Stimulated activated CD4-positive, alpha-beta T cell treated with anti-CD3 and anti-CD28 coated beads, TNF-alpha, amount 100 ng/mL, for 48 hours (primary cell): ENCODE results near the gene TSEN34.
A peak's percentile ranks its signal among the peaks of the same experiment; 100 is the strongest.

Experiments used
- DNase-seq, 3 donors: peaks; one replicate each; pipeline ENCODE4 v3.0.0-alpha.2; 2020; ENCODE audit warnings: low read depth in 3 of 3

Gene TSEN34

DNA sequence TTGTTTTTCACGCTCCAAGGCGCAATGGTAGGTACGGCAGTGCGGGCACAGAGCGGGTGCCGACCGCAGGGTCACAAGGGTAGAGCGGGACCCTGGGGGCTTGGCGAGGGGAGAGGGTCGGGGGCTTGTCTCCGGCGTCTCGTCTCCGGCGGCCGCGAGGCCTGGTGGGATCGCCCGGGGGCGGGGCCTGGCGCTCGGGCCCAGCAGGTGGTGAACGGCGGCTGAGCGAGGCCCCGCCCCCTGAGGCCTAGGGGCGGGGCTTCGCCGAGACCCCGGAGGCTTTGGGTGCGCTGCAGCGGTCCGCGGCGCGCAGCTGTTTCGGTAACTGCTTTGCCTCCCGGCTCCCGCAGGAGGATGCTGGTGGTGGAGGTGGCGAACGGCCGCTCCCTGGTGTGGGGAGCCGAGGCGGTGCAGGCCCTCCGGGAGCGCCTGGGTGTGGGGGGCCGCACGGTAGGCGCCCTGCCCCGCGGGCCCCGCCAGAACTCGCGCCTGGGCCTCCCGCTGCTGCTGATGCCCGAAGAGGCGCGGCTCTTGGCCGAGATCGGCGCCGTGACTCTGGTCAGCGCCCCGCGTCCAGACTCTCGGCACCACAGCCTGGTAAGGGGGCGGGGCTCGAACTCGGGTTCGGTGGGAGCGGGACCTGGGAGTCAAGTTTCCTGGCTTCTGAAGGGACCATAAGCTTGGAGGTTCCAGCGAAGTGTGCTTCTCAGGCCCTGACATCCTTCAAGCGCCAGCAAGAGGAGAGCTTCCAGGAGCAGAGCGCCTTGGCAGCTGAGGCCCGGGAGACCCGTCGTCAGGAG is at the start of gene TSEN34:
Gene TSEN34 (plus strand): TSS at position 298 of the 800 bp plus-strand sequence. CDS start 57 bp downstream, at position 355.
- peak; percentile 66 to 77 (median 76) for DNase-seq

DNA sequence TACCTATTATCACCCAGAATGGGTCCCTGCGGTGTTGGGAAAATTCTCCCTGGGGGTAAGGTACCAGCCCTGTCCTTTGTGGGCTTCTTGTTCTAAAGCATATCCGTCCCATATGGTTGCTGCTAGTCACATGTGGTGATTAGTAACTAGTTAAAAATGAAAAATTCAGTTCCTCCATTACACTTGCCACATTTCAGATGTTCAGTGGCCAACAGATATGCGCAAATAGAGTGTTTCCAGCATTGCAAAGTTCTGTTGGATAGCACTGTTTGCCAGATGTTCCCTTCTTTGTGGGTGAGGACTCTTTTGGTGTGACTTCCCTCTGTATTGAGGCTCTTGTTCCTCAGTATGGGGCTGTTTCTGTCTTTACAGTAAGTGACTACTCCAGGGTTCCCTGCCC is 49.8 kb upstream of the TSEN34 start:
- no peak for DNase-seq

DNA sequence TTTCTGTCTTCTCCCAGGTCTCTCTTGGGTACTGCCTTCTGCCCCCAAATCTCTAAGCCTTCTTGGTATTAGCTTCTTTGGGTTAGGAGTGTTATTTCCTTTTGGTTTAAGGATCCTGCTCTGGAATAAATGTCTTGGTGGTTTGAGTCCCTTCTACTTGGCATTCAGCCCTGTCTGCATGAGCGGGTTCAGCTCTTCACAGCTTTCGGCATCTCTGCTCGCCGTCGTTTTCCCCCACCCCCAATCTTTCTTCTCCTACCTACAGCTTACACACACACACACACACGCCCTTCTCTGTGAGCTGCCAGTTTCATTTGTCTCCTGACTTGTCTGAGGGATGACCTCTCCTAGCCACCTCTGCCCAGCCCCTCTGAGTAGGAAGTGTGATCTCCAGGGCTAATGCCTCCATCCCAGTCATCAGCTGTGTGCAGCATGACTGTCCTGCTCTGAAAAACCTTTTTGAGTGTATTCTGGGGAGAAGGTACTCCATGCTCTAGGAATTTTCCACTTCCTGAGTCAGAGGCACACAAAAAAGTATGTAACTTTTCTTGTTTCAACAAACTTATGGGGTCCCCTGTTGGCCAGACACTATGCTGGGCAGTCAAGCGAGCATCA is 48.8 kb upstream of the TSEN34 start:
- DNase-seq = no peak

DNA sequence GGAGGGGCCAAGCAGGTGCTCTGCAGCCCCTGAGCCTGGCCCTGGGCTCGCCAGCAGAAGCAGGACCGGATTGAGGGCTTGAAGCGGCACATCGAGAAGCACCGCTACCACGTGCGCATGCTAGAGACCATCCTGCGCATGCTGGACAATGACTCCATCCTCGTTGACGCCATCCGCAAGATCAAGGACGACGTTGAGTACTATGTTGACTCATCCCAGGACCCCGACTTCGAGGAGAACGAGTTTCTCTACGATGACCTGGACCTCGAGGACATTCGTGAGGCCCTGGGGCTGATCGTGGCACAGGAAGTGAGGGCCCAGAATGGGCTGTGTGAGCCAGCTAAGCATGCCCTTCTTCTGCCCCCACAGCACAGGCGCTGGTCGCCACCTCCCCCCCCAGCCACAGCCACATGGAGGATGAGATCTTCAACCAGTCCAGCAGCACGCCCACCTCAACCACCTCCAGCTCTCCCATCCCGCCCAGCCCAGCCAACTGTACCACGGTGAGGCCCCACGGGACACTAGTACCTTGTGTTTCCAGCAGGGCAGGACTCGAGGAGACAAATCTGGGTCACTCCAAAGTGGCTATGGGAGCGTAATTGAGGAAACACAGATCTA is 45.5 kb upstream of the TSEN34 start:
- no peak for DNase-seq

DNA sequence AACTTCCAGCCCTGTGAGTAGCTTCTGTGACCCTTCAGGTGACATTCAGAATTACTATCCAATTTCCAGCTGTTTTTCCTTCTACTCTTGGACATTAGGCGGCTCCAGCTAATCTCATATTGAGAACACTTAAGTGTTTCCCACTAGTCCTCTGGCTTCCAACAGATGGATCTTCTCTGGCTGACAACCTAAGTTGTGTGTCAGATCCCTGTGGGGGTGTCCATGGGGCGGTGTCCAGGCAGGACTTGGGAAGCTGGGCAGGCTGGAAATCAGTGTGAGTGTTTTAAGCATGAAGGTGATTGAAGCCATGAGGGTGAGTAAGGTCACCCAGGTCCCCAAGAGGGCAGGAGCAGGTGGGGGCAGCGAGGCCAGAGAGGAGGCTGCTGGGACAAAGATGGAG is 43.4 kb upstream of the TSEN34 start:
- DNase-seq = no peak

DNA sequence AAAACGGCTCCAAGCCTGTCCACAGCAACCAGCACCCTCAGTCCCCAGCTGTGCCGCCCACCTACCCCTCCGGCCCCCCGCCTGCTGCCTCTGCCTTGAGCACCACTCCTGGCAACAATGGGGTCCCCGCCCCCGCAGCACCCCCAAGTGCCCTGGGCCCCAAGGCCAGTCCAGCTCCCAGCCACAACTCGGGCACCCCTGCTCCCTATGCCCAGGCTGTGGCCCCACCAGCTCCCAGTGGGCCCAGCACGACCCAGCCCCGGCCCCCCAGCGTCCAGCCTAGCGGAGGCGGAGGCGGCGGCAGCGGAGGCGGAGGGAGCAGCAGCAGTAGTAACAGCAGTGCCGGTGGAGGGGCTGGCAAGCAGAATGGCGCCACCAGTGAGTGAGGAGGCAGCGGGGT is 43.0 kb upstream of the TSEN34 start:
- no peak for DNase-seq

DNA sequence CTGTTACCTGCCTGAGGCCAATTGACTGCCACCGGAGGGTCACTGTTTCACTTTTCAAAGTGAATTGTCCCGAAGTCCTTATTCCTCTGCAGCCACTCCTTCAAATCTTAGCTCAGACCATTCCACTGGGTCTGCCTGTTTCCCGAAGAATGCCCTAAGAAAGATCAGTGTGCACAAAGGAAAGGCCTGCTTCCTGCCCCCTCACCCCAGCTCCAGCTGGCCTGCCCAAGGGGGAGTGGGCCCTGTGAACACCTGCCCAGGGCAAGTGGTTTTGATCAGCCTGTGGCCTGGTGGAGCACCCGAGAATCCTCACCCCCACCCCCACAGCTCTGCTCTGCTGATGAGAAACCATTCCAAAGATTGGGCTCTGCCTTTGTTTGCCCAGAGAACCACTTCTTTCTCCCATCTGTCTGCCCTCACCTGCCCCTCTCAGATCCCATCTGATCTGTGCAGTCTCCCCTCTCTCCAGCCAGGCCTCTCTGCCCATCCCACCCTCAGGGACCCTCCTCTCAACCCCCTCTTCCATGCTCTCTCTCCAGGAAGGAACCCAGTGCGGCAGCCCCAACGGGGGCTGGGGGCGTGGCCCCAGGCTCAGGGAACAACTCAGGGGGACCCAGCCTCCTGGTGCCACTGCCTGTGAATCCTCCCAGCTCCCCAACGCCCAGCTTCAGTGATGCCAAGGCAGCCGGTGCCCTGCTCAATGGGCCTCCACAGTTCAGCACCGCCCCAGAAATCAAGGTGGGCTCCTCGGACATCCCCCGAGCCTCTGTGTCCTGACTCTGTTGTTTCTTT is 41.9 kb upstream of the TSEN34 start:
- no peak for DNase-seq

DNA sequence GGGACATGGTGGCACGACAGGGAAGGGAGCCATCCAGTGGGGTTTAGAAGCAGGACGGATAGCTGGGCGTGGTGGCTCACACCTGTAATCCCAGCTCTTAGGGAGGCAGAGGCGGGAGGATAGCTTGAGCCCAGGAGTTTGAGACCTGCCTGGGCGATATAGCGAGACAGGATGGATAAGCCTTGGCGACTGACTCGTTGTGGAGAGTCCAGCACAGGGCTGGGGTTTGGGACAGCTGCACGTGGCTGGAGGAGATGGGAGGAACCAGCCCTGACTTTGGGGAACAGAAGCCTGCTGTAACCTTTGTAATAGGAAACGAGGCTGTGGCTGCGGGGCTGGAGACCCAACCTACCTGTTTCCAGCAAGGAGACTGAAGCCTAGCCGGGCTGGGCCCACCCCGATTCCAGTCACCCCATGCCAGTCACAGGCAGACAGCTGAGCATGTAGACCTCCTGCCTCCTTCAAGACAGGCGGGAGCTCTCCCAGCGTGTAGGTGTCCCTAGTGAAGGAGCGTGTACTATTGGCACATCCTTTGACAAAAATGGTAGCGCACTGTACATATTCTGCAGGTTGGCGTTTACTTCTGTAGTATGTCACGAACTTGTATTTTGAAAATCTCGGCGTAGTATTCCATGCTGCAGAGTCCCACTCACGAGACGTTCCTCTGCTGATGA is 39.6 kb upstream of the TSEN34 start:
- DNase-seq = no peak

DNA sequence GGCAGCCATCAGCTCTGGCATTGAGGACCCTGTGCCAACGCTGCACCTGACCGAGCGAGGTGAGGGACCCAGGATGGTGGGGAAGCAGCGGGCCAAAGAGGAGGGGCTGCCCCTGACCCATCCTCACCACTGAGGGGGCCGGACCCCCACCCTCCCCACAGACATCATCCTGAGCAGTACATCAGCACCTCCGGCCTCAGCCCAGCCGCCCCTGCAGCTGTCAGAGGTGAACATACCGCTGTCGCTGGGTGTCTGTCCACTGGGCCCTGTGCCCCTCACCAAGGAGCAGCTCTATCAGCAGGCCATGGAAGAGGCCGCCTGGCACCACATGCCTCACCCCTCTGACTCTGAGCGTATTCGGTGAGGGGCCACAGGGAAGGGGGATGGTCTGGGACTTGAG is 38.8 kb upstream of the TSEN34 start:
- no peak for DNase-seq

DNA sequence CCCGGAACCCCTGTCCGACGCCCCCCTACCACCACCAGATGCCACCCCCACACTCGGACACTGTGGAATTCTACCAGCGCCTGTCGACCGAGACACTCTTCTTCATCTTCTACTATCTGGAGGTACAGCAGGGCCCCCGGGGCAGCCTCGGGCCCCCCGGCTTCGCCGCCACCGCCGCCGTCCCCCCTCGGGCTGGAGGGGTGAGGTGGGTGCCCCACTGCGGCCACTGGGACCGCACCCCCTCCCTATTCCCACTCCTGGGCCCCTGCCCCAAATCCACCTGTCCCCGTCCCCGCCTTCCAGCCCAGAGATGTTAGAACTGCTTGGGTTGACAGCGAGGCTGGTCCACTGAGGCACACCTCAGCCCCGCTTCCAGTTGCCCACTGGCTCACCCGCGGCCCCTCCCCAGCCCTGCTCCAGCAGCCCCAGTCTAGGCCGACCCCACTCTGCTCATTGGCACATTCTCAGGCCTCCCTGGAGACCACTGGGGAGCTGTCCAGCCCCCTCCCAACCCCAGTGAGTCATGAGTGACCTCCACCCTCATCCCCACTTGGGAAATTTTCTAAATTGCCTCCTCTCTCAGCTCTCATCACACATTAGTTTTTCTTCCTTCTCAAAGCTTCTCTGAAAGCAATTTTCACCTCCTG is 38.1 kb upstream of the TSEN34 start:
- DNase-seq = no peak

DNA sequence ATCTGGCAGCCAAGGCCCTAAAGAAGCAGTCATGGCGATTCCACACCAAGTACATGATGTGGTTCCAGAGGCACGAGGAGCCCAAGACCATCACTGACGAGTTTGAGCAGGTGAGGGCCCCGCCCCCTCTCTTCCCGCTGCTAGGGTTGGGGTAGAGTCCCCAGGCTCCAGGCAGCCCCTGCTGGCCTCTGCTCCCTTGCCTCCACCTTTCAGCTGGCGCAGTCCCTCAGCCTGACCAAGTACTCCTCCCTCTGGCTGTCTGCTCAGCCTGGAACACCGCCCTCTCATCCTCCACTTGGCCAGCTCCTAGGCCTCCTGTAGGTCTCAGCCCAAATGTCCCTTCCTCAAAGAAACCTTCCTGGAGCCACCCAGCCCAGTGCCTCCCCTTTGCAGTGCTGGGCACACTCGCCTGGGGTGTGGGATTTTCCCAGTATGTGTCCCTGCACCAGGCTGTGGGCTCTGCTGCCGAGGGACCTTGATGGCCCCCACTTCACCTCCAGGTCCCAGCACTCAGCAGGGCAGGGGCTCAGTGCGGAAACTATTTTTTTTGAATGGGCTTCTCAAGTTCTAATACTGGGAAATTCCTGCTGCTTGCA is 37.3 kb upstream of the TSEN34 start:
- no peak for DNase-seq

DNA sequence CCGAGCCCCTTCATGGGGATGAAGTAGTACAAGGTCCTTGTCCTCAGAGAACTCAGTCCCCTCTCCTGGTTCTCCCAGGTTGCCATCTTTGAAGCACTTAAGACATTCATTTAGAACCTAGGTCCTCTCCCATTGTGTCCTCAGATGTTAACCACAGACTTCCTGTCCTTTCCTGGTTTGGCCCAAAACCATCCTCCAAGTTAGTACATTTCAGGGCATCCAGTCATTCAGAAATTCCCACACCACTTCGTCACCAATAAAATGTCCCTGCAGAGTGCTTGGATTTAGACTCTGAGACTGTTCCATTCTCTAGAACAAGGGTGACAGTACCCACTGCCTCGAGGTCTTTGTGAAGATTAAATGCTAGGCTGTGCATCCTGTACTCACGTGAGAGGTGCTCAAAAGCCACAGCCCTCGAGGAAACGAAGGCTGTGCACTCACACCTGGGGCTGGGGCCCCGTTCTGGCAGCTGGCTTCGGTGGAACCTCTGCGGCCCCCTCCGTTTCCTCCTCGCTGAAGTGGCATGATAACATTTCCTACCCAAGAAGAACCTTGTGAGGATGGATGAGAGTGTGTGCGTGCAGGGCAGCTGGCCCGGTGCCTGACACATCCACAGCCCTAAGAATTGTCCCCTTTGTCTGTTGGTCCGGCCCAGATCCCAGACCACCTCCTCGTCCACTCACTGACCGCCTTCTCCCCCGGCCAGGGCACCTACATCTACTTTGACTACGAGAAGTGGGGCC is 36.3 kb upstream of the TSEN34 start:
- DNase-seq = no peak

DNA sequence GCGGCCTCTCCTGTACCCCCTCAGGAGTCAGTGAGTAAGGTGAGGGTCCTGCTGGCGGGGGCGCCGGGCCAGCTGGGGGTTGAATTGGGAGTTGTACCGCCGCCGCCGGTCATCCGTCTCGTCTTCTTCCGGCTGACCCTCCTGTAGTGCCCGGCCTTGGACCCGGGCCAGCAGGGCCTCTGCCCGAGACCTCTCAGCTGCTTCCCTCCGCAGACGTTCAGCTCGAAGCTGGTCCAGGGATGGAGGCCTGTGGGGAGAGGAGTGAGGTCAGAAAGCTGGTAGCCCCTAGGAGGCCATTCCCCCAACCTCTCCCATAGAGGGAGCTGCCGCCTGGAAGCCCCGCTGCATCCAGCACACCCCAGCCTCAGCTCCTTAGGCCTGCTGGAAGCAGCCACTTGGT is 35.4 kb upstream of the TSEN34 start:
- DNase-seq = no peak

DNA sequence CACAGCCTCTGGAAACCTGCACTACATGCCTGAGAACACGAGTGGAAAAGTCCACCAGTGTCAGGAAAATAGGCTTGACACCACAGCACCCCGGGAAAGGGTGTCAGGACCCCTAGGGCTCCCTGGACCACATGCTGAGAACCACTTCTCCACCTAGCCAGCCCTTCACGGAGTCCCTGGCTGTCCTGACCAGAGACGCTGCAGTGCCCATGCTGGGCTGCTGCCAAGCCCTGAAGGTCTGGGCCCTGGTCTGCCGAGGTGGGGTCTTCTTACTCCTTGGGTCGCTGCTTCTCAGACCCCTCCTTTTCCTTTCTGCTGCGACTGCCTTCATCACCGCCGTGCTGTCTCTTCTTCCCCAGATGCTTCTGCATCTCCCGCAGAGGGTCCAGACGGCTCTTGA is 34.6 kb upstream of the TSEN34 start:
- no peak for DNase-seq

DNA sequence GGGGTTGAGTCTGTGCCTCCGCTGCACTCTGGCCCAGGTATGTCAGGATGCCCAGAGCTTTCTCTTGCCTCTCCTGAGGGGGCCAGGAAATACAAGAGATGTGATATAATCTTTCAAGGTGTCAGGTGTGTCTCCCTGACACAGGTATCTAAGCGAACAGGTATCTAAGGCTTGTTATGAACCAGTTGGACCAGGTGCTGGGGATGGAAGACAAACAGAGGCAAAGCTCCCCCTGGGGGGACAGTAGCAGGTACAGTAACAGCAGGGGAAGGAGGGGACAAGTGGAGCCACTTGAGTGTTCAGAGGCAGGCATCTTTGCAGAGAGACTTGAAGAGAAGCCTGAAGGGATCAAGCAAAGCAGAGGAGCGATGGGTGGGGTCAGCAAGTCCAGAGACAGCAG is 34.2 kb upstream of the TSEN34 start:
- DNase-seq = no peak

DNA sequence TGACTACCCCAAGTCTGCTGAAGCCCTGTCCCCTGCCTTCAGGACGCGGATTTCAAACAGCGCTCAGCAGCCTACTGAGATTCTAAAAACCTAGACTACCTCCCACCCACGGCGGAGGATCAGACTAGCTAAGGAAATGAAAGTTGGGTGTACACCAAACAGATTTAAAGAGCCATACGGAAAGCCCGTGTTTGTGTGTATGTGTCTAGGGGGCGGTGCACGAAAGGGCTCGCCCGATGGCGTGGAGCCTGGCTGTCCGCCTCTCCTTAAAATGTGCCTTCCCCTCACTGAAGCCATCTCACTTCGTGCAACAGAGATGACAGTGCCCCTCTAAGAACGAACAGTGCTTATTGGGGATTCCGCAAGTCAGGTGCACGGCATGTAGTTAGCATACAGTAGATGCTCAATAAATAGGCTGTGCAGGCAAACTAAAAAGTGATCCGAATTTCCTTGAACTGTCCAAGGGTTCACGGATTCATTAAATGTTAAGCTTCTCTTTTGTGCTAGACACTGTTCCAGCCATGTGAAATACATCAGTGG is 32.2 kb upstream of the TSEN34 start:
- DNase-seq = no peak

DNA sequence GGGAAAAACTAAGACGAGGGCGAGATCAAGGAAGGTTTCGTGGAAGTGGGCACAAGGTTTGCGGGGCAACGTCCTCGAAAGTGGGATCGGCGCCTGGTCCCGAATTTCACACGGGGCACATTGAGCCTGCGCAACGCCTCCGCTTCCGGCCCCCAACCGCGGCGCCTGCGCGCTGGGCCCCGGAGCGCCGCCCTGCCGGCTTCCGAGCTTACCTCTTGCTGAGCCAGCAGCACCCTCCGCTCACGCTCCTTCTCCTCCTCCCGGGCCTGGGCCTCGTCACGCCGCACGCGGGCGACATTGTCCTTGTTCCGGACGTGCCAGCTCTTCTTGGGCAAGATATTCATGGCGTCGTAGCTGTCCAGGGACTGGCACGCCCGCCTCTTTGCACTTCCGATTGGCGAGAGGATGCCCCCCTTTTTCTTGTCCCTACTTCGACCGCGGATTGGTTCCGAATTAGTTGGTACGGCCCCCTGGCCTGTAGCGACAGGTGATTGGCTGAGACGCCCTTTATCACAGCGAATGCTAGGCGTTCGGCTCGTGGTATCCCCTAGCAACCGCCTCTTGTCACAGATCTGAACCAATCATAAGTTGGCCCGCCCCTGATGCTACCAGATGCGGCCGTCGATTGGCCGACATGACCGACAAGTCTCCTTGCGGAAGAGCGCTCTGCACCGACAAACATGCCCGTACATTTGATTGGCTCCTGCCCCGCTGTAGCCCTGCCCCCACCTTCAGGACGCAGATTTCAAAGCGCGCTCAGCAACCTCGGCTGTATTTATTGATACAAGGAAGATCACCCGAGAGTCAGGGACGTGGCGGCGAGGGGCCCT is 31.5 kb upstream of the TSEN34 start, which contains the start of gene LENG1:
Gene LENG1 (minus strand): TSS at position 370 of the 830 bp plus-strand sequence. CDS start 26 bp downstream, at position 344.
- DNase-seq = peak; percentile 96 to 99 (median 96)

DNA sequence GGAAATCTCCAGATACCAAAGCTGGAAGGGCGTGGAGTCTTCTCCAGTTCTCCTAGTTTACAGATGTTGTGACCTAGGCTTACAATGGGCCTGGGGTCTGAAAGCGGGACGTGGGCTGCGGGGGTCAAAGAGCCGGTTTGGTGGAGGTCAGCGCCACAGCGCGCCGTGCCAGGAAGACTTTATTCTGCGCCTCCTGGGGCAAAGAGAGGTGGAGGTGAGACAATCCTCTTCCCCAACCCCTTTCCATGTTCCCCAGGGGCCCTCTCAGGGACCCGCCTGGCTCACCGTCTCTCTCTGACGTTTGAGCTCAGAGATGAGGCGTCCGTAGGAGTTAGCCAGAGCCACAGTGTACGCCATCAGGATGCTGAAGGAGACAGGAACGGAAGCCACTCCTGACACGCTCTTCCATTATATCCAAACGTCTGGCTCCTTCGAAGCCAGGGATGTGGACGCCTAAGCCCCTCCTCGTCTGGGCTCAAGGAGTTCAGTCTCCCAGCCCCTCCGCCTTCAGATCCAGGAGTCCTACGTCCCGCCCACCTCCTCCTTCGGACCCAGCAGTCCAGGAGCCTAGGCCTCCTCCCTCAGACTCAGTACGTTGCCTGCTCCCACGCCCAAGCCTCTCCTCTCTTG is 30.8 kb upstream of the TSEN34 start:
- DNase-seq = no peak
